Mucosa of stomach (tissue), 1 donor: ENCODE data around the gene PSMG3.

ENCODE experiments used
- H3K27me3 ChIP-seq: one replicate; pipeline ENCODE4 v1.7.0; 2013; ENCODE audit warnings: mild to moderate bottlenecking, low read length; ENCODE audit not compliant: control insufficient read depth, insufficient read depth
- H3K36me3 ChIP-seq: one replicate; pipeline ENCODE4 v1.7.0; 2013; ENCODE audit warnings: low read length; ENCODE audit not compliant: control insufficient read depth, insufficient read depth
- H3K4me1 ChIP-seq: one replicate; pipeline ENCODE4 v1.7.0; 2013; ENCODE audit warnings: mild to moderate bottlenecking, low read length; ENCODE audit not compliant: control insufficient read depth, insufficient read depth
- H3K4me3 ChIP-seq: one replicate; pipeline ENCODE4 v1.7.0; 2013; ENCODE audit warnings: low read length
- H3K9ac ChIP-seq: one replicate; pipeline ENCODE4 v1.7.0; 2013; ENCODE audit warnings: mild to moderate bottlenecking, low read length, moderate library complexity
- H3K9me3 ChIP-seq: one replicate; pipeline ENCODE4 v1.7.0; 2013; ENCODE audit warnings: mild to moderate bottlenecking, low read length, moderate library complexity; ENCODE audit not compliant: control insufficient read depth
- donor health status: Pancreatic carcinoma.

PSMG3 gene

GRCh38 chr7:1603346-1604225, 33.8 kb upstream of the PSMG3 start:
- no peaks in the 10 kb centered on the region for H3K36me3 ChIP-seq
- H3K4me3 ChIP-seq = no peak overlapping the region
- H3K9ac ChIP-seq = no peak overlapping the region
- H3K27me3 ChIP-seq = no peaks in the 10 kb centered on the region
- H3K4me1 ChIP-seq = no peaks in the 10 kb centered on the region
- no peaks in the 10 kb centered on the region for H3K9me3 ChIP-seq

DNA sequence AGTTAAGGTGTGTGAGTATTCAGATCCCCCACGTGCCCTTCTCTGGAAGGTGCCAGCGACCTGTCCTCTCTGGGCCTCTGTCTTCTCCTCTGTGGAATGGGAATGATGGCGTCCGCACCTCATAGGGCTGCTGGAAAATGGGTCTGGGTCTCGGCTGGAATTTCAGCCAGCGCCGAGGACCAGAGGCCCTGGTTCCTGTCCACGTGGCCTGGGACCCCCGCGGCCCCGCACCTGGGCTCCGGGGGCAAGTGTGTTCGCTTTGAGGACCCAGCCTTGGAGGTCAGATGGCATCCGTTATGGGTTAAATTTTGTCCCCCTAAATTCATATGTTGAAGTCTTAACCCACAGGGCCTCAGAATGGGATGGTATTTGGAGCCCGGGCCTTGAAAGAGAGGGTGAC, 32.6 kb upstream of the PSMG3 start:
- Histone ChIP-seq H3K4me1 (no peaks in the 10 kb centered on the region), H3K36me3 (no peaks in the 10 kb centered on the region), H3K27me3 (no peaks in the 10 kb centered on the region), H3K4me3 (no peak overlapping the region), H3K9me3 (no peaks in the 10 kb centered on the region), H3K9ac (no peak overlapping the region)

GRCh38 chr7:1601956-1602355, 32.1 kb upstream of the PSMG3 start:
- no peaks in the 10 kb centered on the region for H3K9me3 ChIP-seq
- H3K9ac ChIP-seq = no peak overlapping the region
- no peaks in the 10 kb centered on the region for H3K4me1 ChIP-seq
- H3K4me3 ChIP-seq = no peak overlapping the region
- H3K36me3 ChIP-seq = no peaks in the 10 kb centered on the region
- peaks cover 4% of the 10 kb centered on the region for H3K27me3 ChIP-seq

GRCh38 chr7:1599640-1600395, 30.0 kb upstream of the PSMG3 start:
- H3K36me3 ChIP-seq = no peaks in the 10 kb centered on the region
- no peaks in the 10 kb centered on the region for H3K4me1 ChIP-seq
- H3K9ac ChIP-seq = no peak overlapping the region
- peaks cover 11% of the 10 kb centered on the region for H3K27me3 ChIP-seq
- no peak overlapping the region for H3K4me3 ChIP-seq
- H3K9me3 ChIP-seq = no peaks in the 10 kb centered on the region

DNA sequence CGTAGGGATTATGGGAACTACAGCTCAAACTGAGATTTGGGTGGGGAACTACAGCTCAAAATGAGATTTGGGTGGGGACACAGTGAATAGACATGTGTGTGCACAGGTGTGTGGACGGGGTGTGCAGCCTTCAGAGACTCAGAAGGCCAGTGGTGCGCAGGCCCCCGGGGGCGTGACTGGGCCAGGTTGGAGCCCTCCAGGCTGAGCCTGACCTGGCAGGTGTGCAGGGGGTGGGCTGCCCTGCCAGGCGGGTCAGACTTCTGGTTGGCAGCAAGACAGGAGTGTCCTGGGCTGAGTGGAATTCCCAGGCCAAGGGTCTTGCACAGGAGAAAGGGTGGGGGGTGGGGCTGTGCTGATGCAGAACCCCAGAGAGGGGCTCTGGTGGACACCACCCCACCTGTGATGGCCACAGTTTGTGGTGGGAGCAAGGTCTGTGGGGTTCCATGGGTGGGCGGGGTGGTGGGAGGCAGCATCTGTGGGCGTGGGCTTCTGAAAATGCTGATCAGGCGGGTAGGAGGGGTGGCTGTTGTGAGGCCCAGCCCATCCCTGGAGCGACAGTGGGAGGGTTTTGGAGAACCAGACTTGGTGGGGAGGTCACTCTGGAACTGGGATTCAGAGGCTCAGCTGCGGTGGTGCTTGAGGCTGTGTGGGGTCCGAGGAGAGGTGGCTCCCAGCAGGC, 29.3 kb upstream of the PSMG3 start:
- H3K36me3 ChIP-seq = no peaks in the 10 kb centered on the region
- peaks cover 11% of the 10 kb centered on the region for H3K27me3 ChIP-seq
- no peaks in the 10 kb centered on the region for H3K4me1 ChIP-seq
- H3K4me3 ChIP-seq = no peak overlapping the region
- no peaks in the 10 kb centered on the region for H3K9me3 ChIP-seq
- no peak overlapping the region for H3K9ac ChIP-seq

DNA sequence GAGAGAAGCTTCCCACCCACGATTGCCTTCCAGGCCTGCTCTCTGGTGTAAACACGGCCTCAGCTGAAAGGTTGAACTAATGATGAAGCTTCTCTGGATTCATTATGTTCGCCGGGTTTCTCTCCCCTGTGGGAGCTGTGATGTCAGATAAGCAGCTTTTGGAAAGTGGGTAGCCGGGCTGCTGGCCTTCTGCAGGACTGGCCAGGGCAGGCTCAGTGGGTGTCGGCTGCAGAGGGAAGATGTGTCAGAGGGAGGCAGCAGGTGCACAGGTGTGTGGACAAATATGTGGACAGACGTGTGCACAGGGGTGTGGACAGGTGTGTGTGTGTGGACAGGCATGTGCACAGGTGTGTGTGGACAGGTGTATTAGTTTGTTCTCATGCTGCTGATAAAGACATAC, 28.5 kb upstream of the PSMG3 start:
- Histone ChIP-seq H3K27me3 (peaks cover 11% of the 10 kb centered on the region), H3K9me3 (no peaks in the 10 kb centered on the region), H3K4me1 (no peaks in the 10 kb centered on the region), H3K9ac (no peak overlapping the region), H3K4me3 (no peak overlapping the region), H3K36me3 (no peaks in the 10 kb centered on the region)

DNA sequence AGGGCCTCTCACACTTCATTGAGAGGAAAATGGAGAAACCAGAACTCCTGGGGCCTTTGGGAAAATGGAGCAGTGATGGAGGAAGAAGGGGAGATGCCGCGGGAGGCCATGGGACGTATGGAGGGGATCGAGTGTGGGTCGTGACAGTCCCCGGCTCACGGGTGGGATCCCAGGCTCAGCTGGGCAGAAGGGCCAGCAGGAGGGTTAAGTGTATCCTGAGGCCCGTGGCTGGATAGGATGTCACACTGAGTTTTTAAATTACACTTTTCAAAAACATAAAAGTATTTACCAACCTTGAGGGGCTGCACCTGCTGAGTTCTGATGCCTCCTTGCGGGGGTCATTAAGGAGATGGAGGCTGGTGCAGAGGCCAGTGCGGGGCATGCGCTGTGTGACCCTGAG, 28.0 kb upstream of the PSMG3 start:
- Histone ChIP-seq H3K9me3 (no peaks in the 10 kb centered on the region), H3K4me1 (no peaks in the 10 kb centered on the region), H3K27me3 (peaks cover 11% of the 10 kb centered on the region), H3K36me3 (no peaks in the 10 kb centered on the region), H3K4me3 (no peak overlapping the region), H3K9ac (no peak overlapping the region)

DNA sequence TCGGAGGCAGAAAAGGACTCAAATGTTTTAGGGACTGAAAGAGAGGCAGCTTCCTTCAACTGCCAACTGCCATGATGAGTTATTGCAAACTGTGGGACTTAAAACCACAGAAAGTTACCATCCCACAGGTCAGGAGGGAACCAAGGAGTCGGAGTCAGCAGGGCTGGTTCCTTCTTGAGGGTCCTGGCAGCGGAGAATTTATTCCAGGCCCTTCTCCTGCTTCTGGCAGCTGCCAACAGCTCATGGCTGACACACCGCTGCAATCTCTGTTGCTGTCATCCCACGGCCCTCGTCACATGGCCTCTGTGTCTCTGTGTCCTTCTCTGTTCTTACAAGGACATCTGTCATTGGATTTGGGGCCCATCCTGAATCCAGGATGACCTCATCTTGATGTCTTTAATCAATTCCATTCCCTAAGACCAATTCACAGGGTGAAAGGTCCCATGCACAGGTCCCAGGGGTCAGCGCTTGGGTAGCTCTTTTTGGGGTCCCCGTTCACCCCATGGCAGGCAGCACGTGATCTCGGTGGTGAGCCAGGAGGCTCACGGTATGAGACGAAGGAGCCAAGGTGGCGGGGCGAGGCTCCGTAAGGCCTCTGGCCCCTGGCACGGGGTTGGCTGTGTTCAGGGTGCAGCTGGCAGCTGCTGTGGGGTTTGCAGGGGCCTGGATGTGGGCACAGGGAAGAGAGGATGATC, 27.4 kb upstream of the PSMG3 start:
- H3K36me3 ChIP-seq = no peaks in the 10 kb centered on the region
- no peaks in the 10 kb centered on the region for H3K4me1 ChIP-seq
- no peaks in the 10 kb centered on the region for H3K9me3 ChIP-seq
- H3K9ac ChIP-seq = no peak overlapping the region
- no peak overlapping the region for H3K4me3 ChIP-seq
- H3K27me3 ChIP-seq = peaks cover 11% of the 10 kb centered on the region

- Histone ChIP-seq H3K9me3 (no peaks in the 10 kb centered on the region), H3K27me3 (peaks cover 16% of the 10 kb centered on the region), H3K4me1 (no peaks in the 10 kb centered on the region), H3K9ac (no peak overlapping the region), H3K36me3 (no peaks in the 10 kb centered on the region), H3K4me3 (no peak overlapping the region)
These were observed 26.6 kb upstream of the PSMG3 start for GRCh38 chr7:1596181-1597043.

DNA sequence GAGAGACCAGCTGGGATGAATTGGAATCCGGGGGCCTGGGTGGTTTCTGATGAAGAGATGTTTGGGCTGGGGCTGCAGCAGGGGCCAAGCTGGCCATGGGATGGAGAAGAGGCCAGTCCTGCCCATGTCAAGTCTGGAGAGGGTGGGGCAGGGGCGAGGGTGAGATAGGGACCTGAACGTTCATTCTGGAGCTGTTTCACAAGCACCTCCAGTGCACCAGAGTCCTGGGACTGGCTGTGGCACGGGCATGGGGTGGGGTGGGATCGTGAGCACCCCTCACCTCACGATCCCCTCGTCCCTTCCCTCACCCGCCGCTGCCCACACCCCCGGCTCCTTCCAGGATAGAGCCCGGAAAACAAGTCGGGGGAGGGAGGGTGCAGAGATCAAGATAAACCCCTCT, 25.8 kb upstream of the PSMG3 start:
- H3K27me3 ChIP-seq = peaks cover 19% of the 10 kb centered on the region

DNA sequence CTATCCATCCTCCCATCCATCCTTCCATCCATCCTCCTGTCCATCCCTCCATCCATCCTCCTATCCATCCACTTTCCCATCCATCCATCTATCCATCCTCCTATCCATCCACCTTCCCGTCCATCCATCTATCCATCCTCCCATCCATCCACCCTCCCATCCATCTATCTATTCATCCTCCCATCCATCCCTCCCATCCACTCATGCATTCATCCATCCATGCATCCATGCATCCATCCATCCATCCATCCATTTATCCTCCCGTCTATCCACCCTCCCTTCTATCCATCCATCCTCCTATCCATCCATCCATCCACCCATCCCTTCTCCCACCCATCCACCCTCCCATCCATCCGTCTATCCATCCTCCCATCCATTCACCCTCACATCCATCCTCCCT, 25.2 kb upstream of the PSMG3 start:
- Histone ChIP-seq H3K27me3 (peaks cover 19% of the 10 kb centered on the region), H3K9ac (no peak overlapping the region), H3K9me3 (no peaks in the 10 kb centered on the region), H3K4me1 (no peaks in the 10 kb centered on the region), H3K4me3 (no peak overlapping the region), H3K36me3 (no peaks in the 10 kb centered on the region)

More for the DNA sequence above, 25.8 kb upstream of the PSMG3 start:
- no peaks in the 10 kb centered on the region for H3K4me1 ChIP-seq
- H3K9ac ChIP-seq = no peak overlapping the region
- H3K9me3 ChIP-seq = no peaks in the 10 kb centered on the region
- H3K4me3 ChIP-seq = no peak overlapping the region
- H3K36me3 ChIP-seq = no peaks in the 10 kb centered on the region
